WTC11 (cell line): ENCODE results near the gene CREM. TPM values are rescaled to one million over a fixed set of nuclear protein-coding genes. Genes with fewer than 3 reads are reported as not detected.

Experiments used
- ATAC-seq: fragments of 200-7000 bp; cut with Tn5 transposase; 2 replicates; pipeline ENCODE4 v1.10.0; 2021; ENCODE audit warnings: mild to moderate bottlenecking, moderate library complexity
- CTCF ChIA-PET: fragments of 300-600 bp; sonication (Branson Sonifier 250); formaldehyde crosslinking; loops from one replicate; lab custom pipeline; 2021; ENCODE audit warnings: antibody characterized with exemption; lab: Charles Lee
- POLR2A ChIA-PET: fragments of 350-600 bp; sonication (Branson Sonifier 250); formaldehyde crosslinking; loops from one replicate; lab custom pipeline; 2021; ENCODE audit warnings: antibody characterized with exemption; lab: Charles Lee
- DNase-seq: peaks from one replicate; pipeline ENCODE4 v3.0.0; 2021; ENCODE audit warnings: low spot score
- H3K27ac Mint-ChIP-seq: 2 replicates; pipeline ENCODE4 v1.8.0; 2021; ENCODE audit warnings: mixed read lengths
- H3K27me3 Mint-ChIP-seq: 2 replicates; pipeline ENCODE4 v1.8.0; 2021; ENCODE audit warnings: low read depth, mild to moderate bottlenecking, moderate library complexity, mixed read lengths
- H3K36me3 Mint-ChIP-seq: 2 replicates; pipeline ENCODE4 v1.8.0; 2021; ENCODE audit warnings: mixed read lengths
- H3K4me1 Mint-ChIP-seq: 2 replicates; pipeline ENCODE4 v1.8.0; 2022; ENCODE audit warnings: mixed read lengths
- H3K4me3 Mint-ChIP-seq: 2 replicates; pipeline ENCODE4 v1.8.0; 2021; ENCODE audit warnings: mild to moderate bottlenecking, moderate library complexity, mixed read lengths
- H3K9me3 Mint-ChIP-seq: 2 replicates; pipeline ENCODE4 v1.8.0; 2021; ENCODE audit warnings: mixed read lengths
- CREM ChIP-seq: sonication (generic); formaldehyde crosslinking; IDR thresholded peaks from 2 replicates; pipeline ENCODE4 v1.8.1; 2022; ENCODE audit warnings: mild to moderate bottlenecking, missing genetic modification reagents, moderate library complexity
- ESRRA ChIP-seq: sonication (generic); formaldehyde crosslinking; IDR thresholded peaks from 2 replicates; pipeline ENCODE4 v1.8.1; 2022; ENCODE audit warnings: mild to moderate bottlenecking, missing genetic modification reagents, borderline replicate concordance
- KAT7 ChIP-seq: sonication (generic); formaldehyde crosslinking; IDR thresholded peaks from 2 replicates; pipeline ENCODE4 v1.8.1; 2023; ENCODE audit warnings: missing genetic modification reagents, mild to moderate bottlenecking, borderline replicate concordance
- NR1H2 ChIP-seq: sonication (generic); formaldehyde crosslinking; IDR thresholded peaks from 2 replicates; pipeline ENCODE4 v1.9.0; 2021; ENCODE audit warnings: mild to moderate bottlenecking, moderate library complexity, missing genetic modification reagents
- OVOL2 ChIP-seq: fragments of 250-450 bp; sonication (Bioruptor Pico); IDR thresholded peaks from 2 replicates; pipeline ENCODE4 v1.9.0; 2021; ENCODE audit warnings: mild to moderate bottlenecking, borderline replicate concordance
- ZNF396 ChIP-seq: fragments of 250-450 bp; sonication (Bioruptor Pico); IDR thresholded peaks from 2 replicates; pipeline ENCODE4 v1.8.0; 2021; ENCODE audit warnings: mild to moderate bottlenecking, moderate library complexity, borderline replicate concordance
- total RNA-seq: library from RNA; stranded (reverse); gene quantifications from 3 replicates; pipeline ENCODE4 v1.2.3, GENCODE V29; 2021
- TF ChIP-seq, protein P1 (sequence below): fragments of 250-450 bp; sonication (Bioruptor Pico); IDR thresholded peaks from 2 replicates; pipeline ENCODE4 v1.9.0; 2021; ENCODE audit warnings: moderate library complexity, mild to moderate bottlenecking, inconsistent platforms, borderline replicate concordance
- TF ChIP-seq, protein P2 (sequence below): sonication (generic); formaldehyde crosslinking; IDR thresholded peaks from 2 replicates; pipeline ENCODE4 v1.8.0; 2022; ENCODE audit warnings: mild to moderate bottlenecking, missing genetic modification reagents
- TF ChIP-seq, protein P3 (sequence below): sonication (generic); formaldehyde crosslinking; IDR thresholded peaks from 2 replicates; pipeline ENCODE4 v1.8.1; 2023; ENCODE audit warnings: mild to moderate bottlenecking, missing genetic modification reagents, moderate library complexity
- TF ChIP-seq, protein P4 (sequence below): sonication (generic); formaldehyde crosslinking; IDR thresholded peaks from 2 replicates; pipeline ENCODE4 v1.8.1; 2023; ENCODE audit warnings: mild to moderate bottlenecking, missing genetic modification reagents, borderline replicate concordance
- TF ChIP-seq, protein P5 (sequence below): sonication (generic); formaldehyde crosslinking; IDR thresholded peaks from 2 replicates; pipeline ENCODE4 v1.8.0; 2022; ENCODE audit warnings: mild to moderate bottlenecking, missing genetic modification reagents
- TF ChIP-seq, protein P6 (sequence below): sonication (generic); formaldehyde crosslinking; IDR thresholded peaks from 2 replicates; pipeline ENCODE4 v1.8.1; 2023; ENCODE audit warnings: mild to moderate bottlenecking, missing genetic modification reagents, moderate library complexity
- TF ChIP-seq, protein P7 (sequence below): sonication (generic); formaldehyde crosslinking; IDR thresholded peaks from 2 replicates; pipeline ENCODE4 v1.8.1; 2022; ENCODE audit warnings: low read depth, missing genetic modification reagents, borderline replicate concordance
- TF ChIP-seq, protein P8 (sequence below): sonication (generic); formaldehyde crosslinking; IDR thresholded peaks from 2 replicates; pipeline ENCODE4 v1.8.1; 2022; ENCODE audit warnings: mild to moderate bottlenecking, missing genetic modification reagents, moderate library complexity, borderline replicate concordance
- TF ChIP-seq, protein P9 (sequence below): fragments of 250-450 bp; sonication (Bioruptor Pico); conservative IDR thresholded peaks from 2 replicates; pipeline ENCODE4 v1.9.0; 2021; ENCODE audit warnings: mild to moderate bottlenecking

CREM gene
- total RNA-seq, 1 experiment from 2014 or later, result 23.6 TPM

DNA sequence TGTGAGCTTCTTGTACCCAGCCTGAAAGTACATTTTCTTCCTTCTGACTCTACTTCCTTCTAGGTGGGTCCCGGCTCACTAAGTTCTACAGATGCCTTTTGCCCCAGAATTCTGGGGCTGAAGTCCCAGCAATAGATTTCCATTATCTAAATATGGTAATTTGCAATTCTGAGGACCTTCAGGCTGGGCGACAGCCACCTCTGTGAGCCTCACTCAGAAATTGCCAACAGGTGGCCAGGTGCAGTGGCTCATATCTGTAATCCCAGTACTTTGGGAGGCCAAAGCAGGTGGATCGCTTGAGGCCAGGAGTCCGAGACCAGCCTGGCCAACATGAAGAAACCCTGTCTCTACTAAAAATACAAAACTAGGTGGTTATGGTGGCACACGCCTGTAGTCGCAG lies 23.7 kb downstream of the CREM start (continued):
- TF ChIP-seq, protein P1, sequence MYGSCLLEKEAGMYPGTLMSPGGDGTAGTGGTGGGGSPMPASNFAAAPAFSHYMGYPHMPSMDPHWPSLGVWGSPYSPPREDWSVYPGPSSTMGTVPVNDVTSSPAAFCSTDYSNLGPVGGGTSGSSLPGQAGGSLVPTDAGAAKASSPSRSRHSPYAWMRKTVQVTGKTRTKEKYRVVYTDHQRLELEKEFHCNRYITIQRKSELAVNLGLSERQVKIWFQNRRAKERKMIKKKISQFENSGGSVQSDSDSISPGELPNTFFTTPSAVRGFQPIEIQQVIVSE (CRISPR knock-in tag), result no peak
- TF ChIP-seq, protein P2, sequence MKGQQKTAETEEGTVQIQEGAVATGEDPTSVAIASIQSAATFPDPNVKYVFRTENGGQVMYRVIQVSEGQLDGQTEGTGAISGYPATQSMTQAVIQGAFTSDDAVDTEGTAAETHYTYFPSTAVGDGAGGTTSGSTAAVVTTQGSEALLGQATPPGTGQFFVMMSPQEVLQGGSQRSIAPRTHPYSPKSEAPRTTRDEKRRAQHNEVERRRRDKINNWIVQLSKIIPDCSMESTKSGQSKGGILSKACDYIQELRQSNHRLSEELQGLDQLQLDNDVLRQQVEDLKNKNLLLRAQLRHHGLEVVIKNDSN, result no peak
- TF ChIP-seq CREM (CRISPR knock-in tag) (no peak), ZNF396 (CRISPR knock-in tag) (no peak), OVOL2 (CRISPR knock-in tag) (no peak)
- TF ChIP-seq, protein P3, sequence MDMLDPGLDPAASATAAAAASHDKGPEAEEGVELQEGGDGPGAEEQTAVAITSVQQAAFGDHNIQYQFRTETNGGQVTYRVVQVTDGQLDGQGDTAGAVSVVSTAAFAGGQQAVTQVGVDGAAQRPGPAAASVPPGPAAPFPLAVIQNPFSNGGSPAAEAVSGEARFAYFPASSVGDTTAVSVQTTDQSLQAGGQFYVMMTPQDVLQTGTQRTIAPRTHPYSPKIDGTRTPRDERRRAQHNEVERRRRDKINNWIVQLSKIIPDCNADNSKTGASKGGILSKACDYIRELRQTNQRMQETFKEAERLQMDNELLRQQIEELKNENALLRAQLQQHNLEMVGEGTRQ, result no peak
- TF ChIP-seq, protein P4, sequence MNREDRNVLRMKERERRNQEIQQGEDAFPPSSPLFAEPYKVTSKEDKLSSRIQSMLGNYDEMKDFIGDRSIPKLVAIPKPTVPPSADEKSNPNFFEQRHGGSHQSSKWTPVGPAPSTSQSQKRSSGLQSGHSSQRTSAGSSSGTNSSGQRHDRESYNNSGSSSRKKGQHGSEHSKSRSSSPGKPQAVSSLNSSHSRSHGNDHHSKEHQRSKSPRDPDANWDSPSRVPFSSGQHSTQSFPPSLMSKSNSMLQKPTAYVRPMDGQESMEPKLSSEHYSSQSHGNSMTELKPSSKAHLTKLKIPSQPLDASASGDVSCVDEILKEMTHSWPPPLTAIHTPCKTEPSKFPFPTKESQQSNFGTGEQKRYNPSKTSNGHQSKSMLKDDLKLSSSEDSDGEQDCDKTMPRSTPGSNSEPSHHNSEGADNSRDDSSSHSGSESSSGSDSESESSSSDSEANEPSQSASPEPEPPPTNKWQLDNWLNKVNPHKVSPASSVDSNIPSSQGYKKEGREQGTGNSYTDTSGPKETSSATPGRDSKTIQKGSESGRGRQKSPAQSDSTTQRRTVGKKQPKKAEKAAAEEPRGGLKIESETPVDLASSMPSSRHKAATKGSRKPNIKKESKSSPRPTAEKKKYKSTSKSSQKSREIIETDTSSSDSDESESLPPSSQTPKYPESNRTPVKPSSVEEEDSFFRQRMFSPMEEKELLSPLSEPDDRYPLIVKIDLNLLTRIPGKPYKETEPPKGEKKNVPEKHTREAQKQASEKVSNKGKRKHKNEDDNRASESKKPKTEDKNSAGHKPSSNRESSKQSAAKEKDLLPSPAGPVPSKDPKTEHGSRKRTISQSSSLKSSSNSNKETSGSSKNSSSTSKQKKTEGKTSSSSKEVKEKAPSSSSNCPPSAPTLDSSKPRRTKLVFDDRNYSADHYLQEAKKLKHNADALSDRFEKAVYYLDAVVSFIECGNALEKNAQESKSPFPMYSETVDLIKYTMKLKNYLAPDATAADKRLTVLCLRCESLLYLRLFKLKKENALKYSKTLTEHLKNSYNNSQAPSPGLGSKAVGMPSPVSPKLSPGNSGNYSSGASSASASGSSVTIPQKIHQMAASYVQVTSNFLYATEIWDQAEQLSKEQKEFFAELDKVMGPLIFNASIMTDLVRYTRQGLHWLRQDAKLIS, result no peak

DNA sequence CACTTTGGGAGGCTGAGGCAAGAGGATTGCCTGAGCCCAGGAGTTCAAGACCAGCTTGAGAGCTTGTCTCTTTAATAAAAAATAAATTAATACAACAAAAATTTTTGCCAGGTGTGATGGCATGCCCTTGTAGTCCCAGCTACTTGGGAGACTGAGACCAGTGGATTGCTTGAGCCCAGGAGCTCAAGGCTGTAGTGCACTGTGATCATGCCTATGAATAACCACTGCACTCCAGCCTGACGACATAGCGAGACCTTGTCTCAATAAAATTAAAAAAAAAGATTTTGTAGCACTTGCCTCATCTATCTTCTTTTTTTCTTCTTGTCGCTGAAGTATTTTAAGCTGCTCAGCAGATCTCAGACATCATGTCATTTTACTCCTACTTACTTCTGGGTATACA lies 26.3 kb downstream of the CREM start:
- ChIA-PET CTCF (no interaction called here), POLR2A (no interaction called here)
- Mint-ChIP-seq H3K27me3 (no peaks in the 10 kb centered on the region), H3K27ac (no peak overlapping the region), H3K4me1 (peaks cover 8% of the 10 kb centered on the region), H3K4me3 (no peak overlapping the region), H3K9me3 (no peaks in the 10 kb centered on the region), H3K36me3 (no peaks in the 10 kb centered on the region)
- ATAC-seq (no peak), DNase-seq (no peak)
- TF ChIP-seq KAT7, result no peak
- TF ChIP-seq, protein P5, sequence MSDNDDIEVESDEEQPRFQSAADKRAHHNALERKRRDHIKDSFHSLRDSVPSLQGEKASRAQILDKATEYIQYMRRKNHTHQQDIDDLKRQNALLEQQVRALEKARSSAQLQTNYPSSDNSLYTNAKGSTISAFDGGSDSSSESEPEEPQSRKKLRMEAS (CRISPR knock-in tag), result no peak
- TF ChIP-seq, protein P6, sequence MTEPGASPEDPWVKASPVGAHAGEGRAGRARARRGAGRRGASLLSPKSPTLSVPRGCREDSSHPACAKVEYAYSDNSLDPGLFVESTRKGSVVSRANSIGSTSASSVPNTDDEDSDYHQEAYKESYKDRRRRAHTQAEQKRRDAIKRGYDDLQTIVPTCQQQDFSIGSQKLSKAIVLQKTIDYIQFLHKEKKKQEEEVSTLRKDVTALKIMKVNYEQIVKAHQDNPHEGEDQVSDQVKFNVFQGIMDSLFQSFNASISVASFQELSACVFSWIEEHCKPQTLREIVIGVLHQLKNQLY (CRISPR knock-in tag), result no peak
- TF ChIP-seq, protein P7, sequence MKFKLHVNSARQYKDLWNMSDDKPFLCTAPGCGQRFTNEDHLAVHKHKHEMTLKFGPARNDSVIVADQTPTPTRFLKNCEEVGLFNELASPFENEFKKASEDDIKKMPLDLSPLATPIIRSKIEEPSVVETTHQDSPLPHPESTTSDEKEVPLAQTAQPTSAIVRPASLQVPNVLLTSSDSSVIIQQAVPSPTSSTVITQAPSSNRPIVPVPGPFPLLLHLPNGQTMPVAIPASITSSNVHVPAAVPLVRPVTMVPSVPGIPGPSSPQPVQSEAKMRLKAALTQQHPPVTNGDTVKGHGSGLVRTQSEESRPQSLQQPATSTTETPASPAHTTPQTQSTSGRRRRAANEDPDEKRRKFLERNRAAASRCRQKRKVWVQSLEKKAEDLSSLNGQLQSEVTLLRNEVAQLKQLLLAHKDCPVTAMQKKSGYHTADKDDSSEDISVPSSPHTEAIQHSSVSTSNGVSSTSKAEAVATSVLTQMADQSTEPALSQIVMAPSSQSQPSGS (CRISPR knock-in tag), result no peak
- TF ChIP-seq, protein P8, sequence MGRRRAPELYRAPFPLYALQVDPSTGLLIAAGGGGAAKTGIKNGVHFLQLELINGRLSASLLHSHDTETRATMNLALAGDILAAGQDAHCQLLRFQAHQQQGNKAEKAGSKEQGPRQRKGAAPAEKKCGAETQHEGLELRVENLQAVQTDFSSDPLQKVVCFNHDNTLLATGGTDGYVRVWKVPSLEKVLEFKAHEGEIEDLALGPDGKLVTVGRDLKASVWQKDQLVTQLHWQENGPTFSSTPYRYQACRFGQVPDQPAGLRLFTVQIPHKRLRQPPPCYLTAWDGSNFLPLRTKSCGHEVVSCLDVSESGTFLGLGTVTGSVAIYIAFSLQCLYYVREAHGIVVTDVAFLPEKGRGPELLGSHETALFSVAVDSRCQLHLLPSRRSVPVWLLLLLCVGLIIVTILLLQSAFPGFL (CRISPR knock-in tag), result no peak
- no peak for TF ChIP-seq ESRRA
- TF ChIP-seq, protein P9, sequence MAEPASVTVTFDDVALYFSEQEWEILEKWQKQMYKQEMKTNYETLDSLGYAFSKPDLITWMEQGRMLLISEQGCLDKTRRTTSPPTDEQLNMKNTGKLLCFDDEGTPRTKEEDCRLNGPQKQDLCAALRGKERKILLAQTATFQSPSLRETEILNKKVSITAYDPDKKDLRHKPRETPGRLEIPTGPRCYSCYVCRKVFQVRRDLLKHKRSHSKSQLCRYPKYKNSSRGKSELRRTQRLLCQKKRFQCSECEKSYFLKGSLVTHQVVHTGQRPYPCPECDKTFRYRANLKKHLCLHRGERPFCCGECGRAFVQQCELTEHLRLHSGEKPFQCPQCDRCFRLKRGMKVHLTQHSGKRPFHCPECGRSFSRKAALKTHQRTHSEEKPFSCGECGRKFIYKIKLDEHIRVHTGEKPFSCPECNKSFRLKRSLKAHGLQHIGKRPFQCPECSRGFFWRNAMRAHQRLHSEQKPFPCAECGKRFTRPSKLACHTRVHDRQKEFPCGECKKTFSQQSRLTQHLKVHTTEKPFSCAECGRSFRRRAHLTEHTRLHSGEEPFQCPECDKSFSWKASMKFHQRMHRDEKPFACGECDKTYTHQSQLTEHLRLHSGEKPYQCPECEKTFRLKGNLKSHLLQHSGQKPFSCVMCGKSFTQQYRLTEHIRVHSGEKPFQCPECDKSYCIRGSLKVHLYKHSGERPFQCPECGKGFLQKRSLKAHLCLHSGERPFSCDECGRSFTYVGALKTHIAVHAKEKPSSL (CRISPR knock-in tag), result no peak
- TF ChIP-seq, protein P4, result no peak
- no peak for TF ChIP-seq NR1H2
- TF ChIP-seq CREM (CRISPR knock-in tag), result no peak
